Vagina (tissue), 2 donors: ENCODE data around the gene MEF2C. TPM values are rescaled to one million over a fixed set of nuclear protein-coding genes. Genes with fewer than 3 reads are reported as not detected.

Experiments
- DNase-seq, 2 donors: peaks; one replicate each; pipeline ENCODE4 v3.0.0-alpha.2; 2017; ENCODE audit errors: extremely low spot score in 2 of 2
- H3K27ac ChIP-seq: fragments of 200-600 bp; sonication (generic); one replicate; pipeline ENCODE4 v1.5.1; 2019
- H3K27me3 ChIP-seq: fragments of 200-600 bp; sonication (generic); one replicate; pipeline ENCODE4 v1.5.1; 2019
- H3K36me3 ChIP-seq, 2 donors: fragments of 200-600 bp; sonication (generic); one replicate each; pipeline ENCODE4 v1.5.1; 2017 to 2019
- H3K4me1 ChIP-seq: fragments of 200-600 bp; sonication (generic); one replicate; pipeline ENCODE4 v1.5.1; 2019
- H3K4me3 ChIP-seq, 2 donors: fragments of 200-600 bp; sonication (generic); 1 replicate in 1 of 2; 2 replicates in 1 of 2; pipeline ENCODE4 v1.5.1; 2016 to 2019
- H3K9me3 ChIP-seq: fragments of 200-600 bp; sonication (generic); one replicate; pipeline ENCODE4 v1.5.1; 2019
- POLR2A ChIP-seq, 2 donors: fragments of 450-650 bp; IDR thresholded peaks; one replicate each; pipeline ENCODE4 v1.6.1; 2017; ENCODE audit warnings: antibody characterized with exemption in 2 of 2, mild to moderate bottlenecking in 2 of 2, moderate library complexity in 2 of 2
- POLR2AphosphoS5 ChIP-seq, 2 donors: sonication (generic); formaldehyde crosslinking; IDR thresholded peaks; one replicate each; pipeline ENCODE4 v1.9.0; 2017; ENCODE audit warnings: antibody characterized with exemption in 2 of 2, mild to moderate bottlenecking in 2 of 2, low read depth in 1 of 2; ENCODE audit not compliant: insufficient read depth in 1 of 2
- intact Hi-C: fragments of 100-400 bp; cut with DNase I; formaldehyde crosslinking; loops from one replicate; pipeline ENCODE4 v1.15.1; 2023
- total RNA-seq: library from RNA; depleted of rRNA; stranded (reverse); fragments of >200 nt; gene quantifications from one replicate; pipeline ENCODE4 v1.2.3, GENCODE V29; 2016
- TF ChIP-seq, protein P1 (sequence below), 3 experiments: fragments of 450-650 bp in 2 of 3; fragments of 200-600 bp in 1 of 3; sonication (generic) in 1 of 3; IDR thresholded peaks; one replicate each; pipeline ENCODE4 v1.5.1; 2017 to 2019; ENCODE audit warnings: antibody characterized with exemption in 3 of 3, mild to moderate bottlenecking in 2 of 3, moderate library complexity in 2 of 3

The MEF2C gene
- total RNA-seq, 1 donor from 2014 or later: 22.3 TPM

DNA sequence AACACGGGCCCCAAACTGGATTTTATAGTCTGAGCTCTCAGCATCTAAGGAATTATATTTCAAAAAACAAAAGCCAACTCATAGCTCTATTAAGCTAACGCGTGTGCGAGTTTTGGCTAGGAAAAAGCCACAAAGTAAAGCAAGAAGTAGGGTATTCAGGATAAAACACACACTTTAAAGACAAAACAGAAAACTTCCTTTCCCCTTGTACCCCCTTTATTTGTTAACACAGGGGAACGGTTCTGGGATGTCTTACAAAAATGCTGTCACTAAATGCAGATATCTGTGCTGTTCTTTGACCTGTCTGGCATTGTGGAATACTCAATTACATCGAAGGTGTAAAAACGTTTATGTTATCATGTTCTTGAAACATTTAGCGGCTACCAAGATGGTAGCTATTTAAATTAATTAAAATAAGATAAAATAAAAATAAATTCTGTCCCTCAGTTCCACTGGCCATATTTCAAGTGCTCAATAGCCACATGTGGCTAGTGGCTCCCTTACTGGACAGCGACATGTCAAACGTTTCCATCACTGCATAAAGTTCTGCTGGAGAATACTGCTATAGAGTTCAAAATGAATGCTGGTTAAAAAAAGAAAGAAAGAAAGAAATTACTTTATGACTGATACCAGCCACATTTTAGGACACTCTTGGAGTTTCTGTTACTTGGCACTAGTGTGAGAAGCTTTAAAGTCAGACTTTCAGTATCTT, 7.2 kb upstream of the MEF2C start:
- no peaks in the 10 kb centered on the region for H3K4me1 ChIP-seq
- H3K27ac ChIP-seq: peak overlapping the region; percentile 79
- no peak for DNase-seq
- intact Hi-C loops: no loop called here
- no peaks in the 10 kb centered on the region for H3K9me3 ChIP-seq
- H3K4me3 ChIP-seq: peak overlapping the region; percentile 54 to 59
- no peaks in the 10 kb centered on the region for H3K36me3 ChIP-seq
- no peak for TF ChIP-seq POLR2A (IDR thresholded peaks at IDR 0.05)
- TF ChIP-seq, protein P1, sequence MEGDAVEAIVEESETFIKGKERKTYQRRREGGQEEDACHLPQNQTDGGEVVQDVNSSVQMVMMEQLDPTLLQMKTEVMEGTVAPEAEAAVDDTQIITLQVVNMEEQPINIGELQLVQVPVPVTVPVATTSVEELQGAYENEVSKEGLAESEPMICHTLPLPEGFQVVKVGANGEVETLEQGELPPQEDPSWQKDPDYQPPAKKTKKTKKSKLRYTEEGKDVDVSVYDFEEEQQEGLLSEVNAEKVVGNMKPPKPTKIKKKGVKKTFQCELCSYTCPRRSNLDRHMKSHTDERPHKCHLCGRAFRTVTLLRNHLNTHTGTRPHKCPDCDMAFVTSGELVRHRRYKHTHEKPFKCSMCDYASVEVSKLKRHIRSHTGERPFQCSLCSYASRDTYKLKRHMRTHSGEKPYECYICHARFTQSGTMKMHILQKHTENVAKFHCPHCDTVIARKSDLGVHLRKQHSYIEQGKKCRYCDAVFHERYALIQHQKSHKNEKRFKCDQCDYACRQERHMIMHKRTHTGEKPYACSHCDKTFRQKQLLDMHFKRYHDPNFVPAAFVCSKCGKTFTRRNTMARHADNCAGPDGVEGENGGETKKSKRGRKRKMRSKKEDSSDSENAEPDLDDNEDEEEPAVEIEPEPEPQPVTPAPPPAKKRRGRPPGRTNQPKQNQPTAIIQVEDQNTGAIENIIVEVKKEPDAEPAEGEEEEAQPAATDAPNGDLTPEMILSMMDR (IDR thresholded peaks at IDR 0.05): no peak
- TF ChIP-seq POLR2AphosphoS5 (IDR thresholded peaks at IDR 0.05; ENCODE audit: insufficient read depth in 1 of 2, low read depth in 1 of 2): no peak
- no peaks in the 10 kb centered on the region for H3K27me3 ChIP-seq

DNA sequence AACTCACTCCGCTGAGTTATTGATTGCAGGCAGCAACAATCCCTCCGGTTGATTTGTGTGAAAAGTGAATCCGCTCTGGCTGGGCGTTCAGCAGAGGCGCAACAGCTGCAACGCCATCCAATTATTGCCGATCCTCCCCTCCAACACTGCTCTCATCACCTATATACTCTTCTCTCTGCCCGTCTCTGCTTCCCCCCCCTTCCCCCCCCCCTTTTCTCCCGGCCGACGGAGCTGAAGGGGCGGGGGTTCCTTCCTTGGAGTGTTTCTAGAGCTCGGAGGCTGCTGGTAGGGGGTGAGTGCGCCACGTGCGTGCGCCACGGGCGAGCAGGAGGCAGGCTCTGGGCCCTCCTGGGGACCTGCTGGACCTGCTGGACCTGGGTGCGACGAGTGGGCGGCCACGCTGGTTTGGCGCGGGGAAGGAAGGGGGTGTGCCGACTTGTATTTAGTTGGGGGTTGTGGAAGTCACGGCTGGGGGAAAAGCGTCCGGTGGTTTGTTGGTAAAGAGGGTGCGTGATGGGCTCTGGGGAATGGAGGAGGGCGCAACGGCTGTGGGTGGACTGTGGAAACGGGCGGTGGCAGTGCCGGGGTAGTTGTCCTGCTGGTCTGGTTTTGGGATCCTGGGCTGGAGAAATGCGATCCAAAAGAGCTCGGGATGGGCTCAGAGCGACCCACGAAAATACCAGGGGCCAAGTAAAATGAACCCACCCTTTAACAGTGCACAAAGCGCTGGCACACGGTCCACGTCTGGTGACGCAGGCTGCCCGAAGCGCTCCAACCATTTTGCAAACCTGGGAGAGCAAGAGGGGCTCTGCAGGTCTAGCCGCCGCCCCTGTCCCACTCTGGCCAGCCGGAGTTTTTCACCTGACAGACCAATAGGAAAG, 6.4 kb upstream of the MEF2C start:
- no peak for DNase-seq
- peak overlapping the region; percentile 79 for H3K27ac ChIP-seq
- TF ChIP-seq POLR2AphosphoS5 (IDR thresholded peaks at IDR 0.05; ENCODE audit: insufficient read depth in 1 of 2, low read depth in 1 of 2): peak in 1 of 2 donors; percentile 61
- no peak for TF ChIP-seq POLR2A (IDR thresholded peaks at IDR 0.05)
- TF ChIP-seq, protein P1 (IDR thresholded peaks at IDR 0.05): no peak
- no peaks in the 10 kb centered on the region for H3K9me3 ChIP-seq
- no peaks in the 10 kb centered on the region for H3K27me3 ChIP-seq
- peak overlapping the region; percentile 54 to 59 for H3K4me3 ChIP-seq
- H3K36me3 ChIP-seq: no peaks in the 10 kb centered on the region
- no peaks in the 10 kb centered on the region for H3K4me1 ChIP-seq
- intact Hi-C loops: loop anchor here (10.0 kb wide), 1 partner anchor 155 kb away; no protein-coding TSS in a partner anchor

DNA sequence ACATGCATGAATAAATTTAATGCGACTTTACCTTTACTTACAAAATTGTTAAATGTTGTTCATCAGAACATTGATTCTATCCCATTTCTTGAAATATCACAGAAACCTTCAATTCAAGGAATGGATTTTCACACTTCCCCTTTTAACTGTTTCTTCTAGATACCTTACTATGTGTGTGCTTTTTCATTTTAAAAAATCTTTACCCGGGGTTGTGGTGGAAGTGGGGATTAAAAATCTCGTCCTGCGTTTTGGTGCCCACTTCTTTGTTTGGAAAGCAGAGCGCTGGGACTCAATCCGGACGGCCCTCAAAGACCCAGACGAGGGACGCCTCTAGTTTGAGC, 5.8 kb upstream of the MEF2C start:
- Histone ChIP-seq H3K27me3 (no peaks in the 10 kb centered on the region), H3K4me3 (peak overlapping the region; percentile 54 to 59), H3K9me3 (no peaks in the 10 kb centered on the region), H3K36me3 (no peaks in the 10 kb centered on the region), H3K4me1 (no peaks in the 10 kb centered on the region), H3K27ac (peak overlapping the region; percentile 79)
- TF ChIP-seq POLR2AphosphoS5 (IDR thresholded peaks at IDR 0.05; ENCODE audit: insufficient read depth in 1 of 2, low read depth in 1 of 2): no peak
- no peak for TF ChIP-seq POLR2A (IDR thresholded peaks at IDR 0.05)
- TF ChIP-seq, protein P1 (IDR thresholded peaks at IDR 0.05): no peak
- intact Hi-C loops: loop anchor here (10.0 kb wide), 1 partner anchor 154 kb away; no protein-coding TSS in a partner anchor
- no peak for DNase-seq

DNA sequence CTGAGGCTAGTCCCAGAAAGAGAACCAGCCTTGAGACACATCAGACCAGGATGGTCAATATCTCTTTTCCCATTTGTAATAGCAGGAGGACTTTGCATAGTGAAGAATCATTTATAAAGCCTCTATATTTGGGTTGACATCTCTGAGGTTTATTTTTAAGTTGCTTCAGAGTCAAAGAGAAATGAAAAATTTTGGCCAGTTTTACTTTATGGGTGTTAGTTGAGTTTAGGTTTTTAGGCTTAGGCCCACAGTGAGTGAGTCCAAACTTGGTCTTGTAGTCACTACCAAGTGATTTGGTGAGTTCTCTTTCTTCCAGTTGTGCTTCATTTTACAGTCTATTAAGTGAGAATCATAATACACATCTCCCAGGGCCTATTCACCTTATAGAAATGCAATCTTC, 5.3 kb upstream of the MEF2C start:
- H3K9me3 ChIP-seq: no peaks in the 10 kb centered on the region
- H3K36me3 ChIP-seq: no peaks in the 10 kb centered on the region
- peak overlapping the region; percentile 79 for H3K27ac ChIP-seq
- no peaks in the 10 kb centered on the region for H3K27me3 ChIP-seq
- intact Hi-C loops: loop anchor here (10.0 kb wide), 1 partner anchor 153 kb away; no protein-coding TSS in a partner anchor
- no peaks in the 10 kb centered on the region for H3K4me1 ChIP-seq
- peak overlapping the region in 1 of 2 donors; percentile 54 for H3K4me3 ChIP-seq
- TF ChIP-seq POLR2AphosphoS5 (IDR thresholded peaks at IDR 0.05; ENCODE audit: insufficient read depth in 1 of 2, low read depth in 1 of 2): no peak
- TF ChIP-seq, protein P1 (IDR thresholded peaks at IDR 0.05): no peak
- TF ChIP-seq POLR2A (IDR thresholded peaks at IDR 0.05): no peak
- DNase-seq: no peak
